ENCODE results near the gene CADM1.

The CADM1 gene

DNA sequence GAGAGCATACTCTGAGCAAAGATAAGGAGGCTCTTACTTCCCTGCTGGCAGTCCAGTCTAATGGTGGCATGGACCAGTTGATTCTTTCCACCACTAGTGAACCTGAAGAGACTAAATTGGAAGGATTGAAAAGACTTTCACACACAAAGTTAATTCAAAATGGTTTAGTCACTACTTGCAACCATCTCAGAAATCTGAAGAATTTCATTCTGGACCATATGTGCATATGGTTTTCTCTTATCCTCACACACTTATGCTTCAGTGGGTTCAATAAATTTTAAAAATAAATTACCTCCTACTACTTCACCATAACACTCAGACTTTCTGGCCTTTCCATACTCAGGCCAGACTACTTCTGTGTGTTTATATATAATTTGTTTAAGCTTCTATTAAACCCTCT lies 44.7 kb downstream of the CADM1 start:
- Histone ChIP-seq H3K36me3 (replicated peaks; ENCODE audit: insufficient read depth, low read length) (no peaks in the 10 kb centered on the region), H3K27ac (ENCODE audit: low read length) (no peak overlapping the region), H4K20me1 (ENCODE audit: insufficient read depth, low read length) (no peaks in the 10 kb centered on the region; the same call in 1 of the 2 replicates), H3K4me3 (ENCODE audit: low read length) (no peak overlapping the region), H3K9me3 (replicated peaks; ENCODE audit: insufficient read depth, low read length) (no peaks in the 10 kb centered on the region), H3K9me2 (replicated peaks; ENCODE audit: insufficient read depth, low read length) (no peaks in the 10 kb centered on the region), H3F3A (ENCODE audit: insufficient read depth, low read length) (no peaks in the 10 kb centered on the region), H3K79me2 (ENCODE audit: low read length) (peaks cover 97% of the 10 kb centered on the region), H2AFZ (ENCODE audit: low read length) (no peak overlapping the region), H3K9ac (ENCODE audit: low read length) (no peak overlapping the region), H3K4me1 (ENCODE audit: low read length) (peaks cover 13% of the 10 kb centered on the region), H3K27me3 (replicated peaks; ENCODE audit: insufficient read depth, low read length) (no peaks in the 10 kb centered on the region), H3K4me2 (ENCODE audit: low read depth, low read length) (no peak overlapping the region)
- DNase-seq, result no peak
- TF ChIP-seq EZH2 (optimal IDR thresholded peaks at IDR 0.05; ENCODE audit: low read depth, low read length), result no peak
- TF ChIP-seq EZH2phosphoT487 (IDR thresholded peaks at IDR 0.05; ENCODE audit: low read length), result no peak
- TF ChIP-seq, protein P1, sequence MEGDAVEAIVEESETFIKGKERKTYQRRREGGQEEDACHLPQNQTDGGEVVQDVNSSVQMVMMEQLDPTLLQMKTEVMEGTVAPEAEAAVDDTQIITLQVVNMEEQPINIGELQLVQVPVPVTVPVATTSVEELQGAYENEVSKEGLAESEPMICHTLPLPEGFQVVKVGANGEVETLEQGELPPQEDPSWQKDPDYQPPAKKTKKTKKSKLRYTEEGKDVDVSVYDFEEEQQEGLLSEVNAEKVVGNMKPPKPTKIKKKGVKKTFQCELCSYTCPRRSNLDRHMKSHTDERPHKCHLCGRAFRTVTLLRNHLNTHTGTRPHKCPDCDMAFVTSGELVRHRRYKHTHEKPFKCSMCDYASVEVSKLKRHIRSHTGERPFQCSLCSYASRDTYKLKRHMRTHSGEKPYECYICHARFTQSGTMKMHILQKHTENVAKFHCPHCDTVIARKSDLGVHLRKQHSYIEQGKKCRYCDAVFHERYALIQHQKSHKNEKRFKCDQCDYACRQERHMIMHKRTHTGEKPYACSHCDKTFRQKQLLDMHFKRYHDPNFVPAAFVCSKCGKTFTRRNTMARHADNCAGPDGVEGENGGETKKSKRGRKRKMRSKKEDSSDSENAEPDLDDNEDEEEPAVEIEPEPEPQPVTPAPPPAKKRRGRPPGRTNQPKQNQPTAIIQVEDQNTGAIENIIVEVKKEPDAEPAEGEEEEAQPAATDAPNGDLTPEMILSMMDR (IDR thresholded peaks at IDR 0.05; ENCODE audit: low read length), result no peak

DNA sequence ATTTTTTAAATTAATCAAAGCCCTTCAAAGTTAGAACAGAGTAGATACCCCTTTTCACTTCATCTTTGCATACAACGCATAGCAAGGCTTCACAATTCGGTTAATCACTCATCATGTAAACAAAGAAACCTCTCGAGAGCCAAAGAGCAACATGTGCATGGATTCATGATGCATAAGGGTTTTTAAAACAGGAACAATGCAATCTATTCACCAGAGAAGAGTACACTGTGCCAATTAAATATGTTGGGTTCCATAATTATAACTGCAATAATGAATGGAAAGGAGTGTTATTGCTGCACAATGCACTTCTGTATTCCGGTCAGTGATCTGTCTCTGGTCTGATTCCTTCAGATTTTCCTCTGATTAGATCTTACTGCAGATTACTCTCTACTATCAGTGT lies 45.3 kb downstream of the CADM1 start:
- H3K9ac ChIP-seq (ENCODE audit: low read length), result no peak overlapping the region

DNA sequence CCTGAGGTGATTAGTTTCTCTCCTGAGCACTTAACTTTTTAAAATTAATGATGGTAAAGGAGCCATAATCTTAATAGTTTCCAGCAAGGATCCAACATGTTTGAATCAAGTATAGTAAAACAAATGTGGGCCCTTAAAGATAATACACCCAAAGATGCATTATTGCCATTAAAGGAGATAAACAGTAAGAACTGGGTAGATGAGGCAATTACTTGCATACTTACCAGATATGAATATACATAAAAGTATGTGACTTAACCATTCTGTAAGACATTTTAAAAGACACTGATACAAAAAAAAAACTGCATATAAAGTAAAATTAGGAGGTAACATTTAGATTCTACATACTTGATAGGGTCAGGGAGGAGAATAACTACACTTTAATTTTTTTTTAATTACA lies 48.2 kb downstream of the CADM1 start:
- no peak overlapping the region for H3K4me3 ChIP-seq (ENCODE audit: low read length)
- no peaks in the 10 kb centered on the region for H3K36me3 ChIP-seq (replicated peaks; ENCODE audit: insufficient read depth, low read length)
- no peak overlapping the region for H3K9ac ChIP-seq (ENCODE audit: low read length)
- H2AFZ ChIP-seq (ENCODE audit: low read length), result no peak overlapping the region
- H3K9me2 ChIP-seq (replicated peaks; ENCODE audit: insufficient read depth, low read length), result no peaks in the 10 kb centered on the region
- DNase-seq, result no peak
- peaks cover 96% of the 10 kb centered on the region for H3K79me2 ChIP-seq (ENCODE audit: low read length)
- H3F3A ChIP-seq (ENCODE audit: insufficient read depth, low read length), result no peaks in the 10 kb centered on the region
- H3K4me2 ChIP-seq (ENCODE audit: low read depth, low read length), result no peak overlapping the region
- no peaks in the 10 kb centered on the region for H3K27me3 ChIP-seq (replicated peaks; ENCODE audit: insufficient read depth, low read length)
- TF ChIP-seq EZH2 (optimal IDR thresholded peaks at IDR 0.05; ENCODE audit: low read depth, low read length) (no peak), EZH2phosphoT487 (IDR thresholded peaks at IDR 0.05; ENCODE audit: low read length) (no peak)
- TF ChIP-seq, protein P1 (IDR thresholded peaks at IDR 0.05; ENCODE audit: low read length), result no peak
- H3K27ac ChIP-seq (ENCODE audit: low read length), result no peak overlapping the region
- H3K9me3 ChIP-seq (replicated peaks; ENCODE audit: insufficient read depth, low read length), result no peaks in the 10 kb centered on the region
- no peaks in the 10 kb centered on the region for H4K20me1 ChIP-seq (ENCODE audit: insufficient read depth, low read length)
- peaks cover 24% of the 10 kb centered on the region for H3K4me1 ChIP-seq (ENCODE audit: low read length)

More for the DNA sequence above, 45.3 kb downstream of the CADM1 start:
- H3K27me3 ChIP-seq (replicated peaks; ENCODE audit: insufficient read depth, low read length), result no peaks in the 10 kb centered on the region
- H2AFZ ChIP-seq (ENCODE audit: low read length), result no peak overlapping the region
- no peaks in the 10 kb centered on the region for H3K9me2 ChIP-seq (replicated peaks; ENCODE audit: insufficient read depth, low read length)
- no peak overlapping the region for H3K4me3 ChIP-seq (ENCODE audit: low read length)
- H3K27ac ChIP-seq (ENCODE audit: low read length), result no peak overlapping the region
- no peaks in the 10 kb centered on the region for H3K36me3 ChIP-seq (replicated peaks; ENCODE audit: insufficient read depth, low read length)
- H3K79me2 ChIP-seq (ENCODE audit: low read length), result peaks cover 97% of the 10 kb centered on the region
- TF ChIP-seq, protein P1 (IDR thresholded peaks at IDR 0.05; ENCODE audit: low read length), result no peak
- TF ChIP-seq EZH2 (optimal IDR thresholded peaks at IDR 0.05; ENCODE audit: low read depth, low read length), result no peak
- peaks cover 20% of the 10 kb centered on the region for H3K4me1 ChIP-seq (ENCODE audit: low read length)
- no peaks in the 10 kb centered on the region for H3K9me3 ChIP-seq (replicated peaks; ENCODE audit: insufficient read depth, low read length)
- no peaks in the 10 kb centered on the region for H4K20me1 ChIP-seq (ENCODE audit: insufficient read depth, low read length)
- no peak for DNase-seq
- no peak overlapping the region for H3K4me2 ChIP-seq (ENCODE audit: low read depth, low read length)
- no peaks in the 10 kb centered on the region for H3F3A ChIP-seq (ENCODE audit: insufficient read depth, low read length)
